ENCODE results near the gene DAP3.
"Not testable (repeated sequence)": the region's sequence is repeated elsewhere in the genome, so short reads cannot be mapped to it uniquely, and the experiment has no call there.

Gene DAP3

DNA sequence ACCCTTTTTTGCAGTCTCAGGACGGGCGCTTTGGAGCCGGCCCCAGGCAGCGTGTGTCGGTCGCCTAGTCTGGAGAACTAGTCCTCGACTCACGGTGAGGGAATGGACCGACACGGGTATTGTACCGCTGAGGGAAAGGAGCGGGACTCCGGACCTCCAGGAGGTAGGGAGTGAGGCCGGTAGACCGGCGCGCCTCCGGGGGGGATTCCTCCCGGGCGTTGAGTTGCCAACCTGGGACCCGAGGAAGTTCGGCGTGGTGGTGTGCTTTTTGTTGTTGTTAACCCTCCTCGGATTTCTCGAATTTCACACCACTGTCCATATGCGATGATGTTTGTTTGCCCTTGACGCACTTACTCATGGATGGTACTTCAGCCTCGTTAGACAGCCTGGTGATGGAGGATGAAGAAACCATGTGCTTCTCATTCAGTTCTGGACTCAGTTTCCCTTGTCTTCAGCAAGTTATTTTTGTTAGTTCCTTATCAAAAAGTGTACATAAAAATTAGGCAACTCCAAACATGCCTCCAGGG is at the start of gene DAP3:
DAP3 (plus strand) TSS at position 11 of the 527 bp plus-strand sequence. CDS start 20,689 bp downstream, outside the sequence.
- Histone ChIP-seq H3K4me3 (ENCODE audit: low read length, poor library complexity, severe bottlenecking) (peak within 1 kb of the TSS; percentile 74), H2AFZ (ENCODE audit: low read length) (peak within 1 kb of the TSS; percentile 98), H4K20me1 (ENCODE audit: insufficient read depth, low read length, poor library complexity, severe bottlenecking) (peaks cover 36% of the 10 kb centered on the region), H3K4me1 (ENCODE audit: insufficient read depth, low read length, poor library complexity, severe bottlenecking) (peaks cover 41% of the 10 kb centered on the region), H3K79me2 (ENCODE audit: insufficient read depth, low read length) (peaks cover 92% of the 10 kb centered on the region), H3K9ac (ENCODE audit: low read depth, low read length, poor library complexity, severe bottlenecking) (peak within 1 kb of the TSS; percentile 84), H3K4me2 (ENCODE audit: low read depth, low read length, poor library complexity, severe bottlenecking) (peak within 1 kb of the TSS; percentile 87)
- H3K9me3 ChIP-seq (ENCODE audit: insufficient read depth, low read depth, low read length); H3K27me3 ChIP-seq (ENCODE audit: insufficient read depth, low read length, poor library complexity, severe bottlenecking); H3K36me3 ChIP-seq (ENCODE audit: insufficient read depth, low read length); H3F3A ChIP-seq (ENCODE audit: low read depth); H3K9me2 ChIP-seq (replicated peaks; ENCODE audit: low read depth, low read length): not testable (repeated sequence)

GRCh38 chr1:155640367-155640766 is 48.5 kb upstream of the DAP3 start:
- TF ChIP-seq, protein P1, sequence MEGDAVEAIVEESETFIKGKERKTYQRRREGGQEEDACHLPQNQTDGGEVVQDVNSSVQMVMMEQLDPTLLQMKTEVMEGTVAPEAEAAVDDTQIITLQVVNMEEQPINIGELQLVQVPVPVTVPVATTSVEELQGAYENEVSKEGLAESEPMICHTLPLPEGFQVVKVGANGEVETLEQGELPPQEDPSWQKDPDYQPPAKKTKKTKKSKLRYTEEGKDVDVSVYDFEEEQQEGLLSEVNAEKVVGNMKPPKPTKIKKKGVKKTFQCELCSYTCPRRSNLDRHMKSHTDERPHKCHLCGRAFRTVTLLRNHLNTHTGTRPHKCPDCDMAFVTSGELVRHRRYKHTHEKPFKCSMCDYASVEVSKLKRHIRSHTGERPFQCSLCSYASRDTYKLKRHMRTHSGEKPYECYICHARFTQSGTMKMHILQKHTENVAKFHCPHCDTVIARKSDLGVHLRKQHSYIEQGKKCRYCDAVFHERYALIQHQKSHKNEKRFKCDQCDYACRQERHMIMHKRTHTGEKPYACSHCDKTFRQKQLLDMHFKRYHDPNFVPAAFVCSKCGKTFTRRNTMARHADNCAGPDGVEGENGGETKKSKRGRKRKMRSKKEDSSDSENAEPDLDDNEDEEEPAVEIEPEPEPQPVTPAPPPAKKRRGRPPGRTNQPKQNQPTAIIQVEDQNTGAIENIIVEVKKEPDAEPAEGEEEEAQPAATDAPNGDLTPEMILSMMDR (conservative IDR thresholded peaks at IDR 0.05; ENCODE audit: low read length) = no peak
- TF ChIP-seq EZH2phosphoT487 (IDR thresholded peaks at IDR 0.05; ENCODE audit: borderline replicate concordance) = no peak
- Histone ChIP-seq H3K9ac (ENCODE audit: low read depth, low read length, poor library complexity, severe bottlenecking) (no peak overlapping the region), H3K9me3 (ENCODE audit: insufficient read depth, low read depth, low read length) (peaks cover 24% of the 10 kb centered on the region), H3K4me1 (ENCODE audit: insufficient read depth, low read length, poor library complexity, severe bottlenecking) (peaks cover 15% of the 10 kb centered on the region), H3K36me3 (ENCODE audit: insufficient read depth, low read length) (no peaks in the 10 kb centered on the region), H4K20me1 (ENCODE audit: insufficient read depth, low read length, poor library complexity, severe bottlenecking) (no peaks in the 10 kb centered on the region), H3K27me3 (ENCODE audit: insufficient read depth, low read length, poor library complexity, severe bottlenecking) (no peaks in the 10 kb centered on the region), H3K79me2 (ENCODE audit: insufficient read depth, low read length) (no peaks in the 10 kb centered on the region), H3K4me2 (ENCODE audit: low read depth, low read length, poor library complexity, severe bottlenecking) (no peak overlapping the region), H2AFZ (ENCODE audit: low read length) (no peak overlapping the region), H3K9me2 (replicated peaks; ENCODE audit: low read depth, low read length) (no peaks in the 10 kb centered on the region), H3F3A (ENCODE audit: low read depth) (no peaks in the 10 kb centered on the region), H3K4me3 (ENCODE audit: low read length, poor library complexity, severe bottlenecking) (no peak overlapping the region)

DNA sequence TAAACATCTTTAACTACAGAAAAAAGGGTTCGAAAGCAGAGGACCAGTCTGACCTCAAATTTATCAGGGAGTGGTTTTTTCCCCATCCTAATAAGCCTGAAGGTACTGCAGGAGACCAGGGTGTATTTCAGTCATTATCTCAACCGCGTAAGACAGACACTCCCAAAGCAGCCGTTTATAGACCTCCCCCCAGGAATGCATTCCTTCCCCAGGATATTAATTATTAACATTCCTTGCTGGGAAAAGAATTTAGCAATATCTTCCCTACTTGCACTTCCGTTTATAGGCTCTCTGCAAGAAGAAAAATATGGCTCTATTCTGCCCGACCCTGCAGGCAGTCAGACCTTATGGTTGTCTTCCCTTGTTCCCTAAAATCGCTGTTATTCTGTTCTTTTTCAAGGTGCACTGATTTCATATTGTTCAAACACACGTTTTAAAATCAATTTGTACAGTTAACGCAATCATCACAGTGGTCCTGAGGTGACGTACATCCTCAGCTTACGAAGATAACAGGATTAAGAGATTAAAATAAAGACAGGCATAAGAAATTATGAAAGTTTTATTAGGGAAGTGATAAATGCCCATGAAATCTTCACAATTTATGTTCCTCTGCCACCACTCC is 46.2 kb upstream of the DAP3 start:
- H3K4me2 ChIP-seq (ENCODE audit: low read depth, low read length, poor library complexity, severe bottlenecking); H3F3A ChIP-seq (ENCODE audit: low read depth); H3K4me3 ChIP-seq (ENCODE audit: low read length, poor library complexity, severe bottlenecking); H3K4me1 ChIP-seq (ENCODE audit: insufficient read depth, low read length, poor library complexity, severe bottlenecking); H3K79me2 ChIP-seq (ENCODE audit: insufficient read depth, low read length); H3K36me3 ChIP-seq (ENCODE audit: insufficient read depth, low read length); H4K20me1 ChIP-seq (ENCODE audit: insufficient read depth, low read length, poor library complexity, severe bottlenecking); H3K9ac ChIP-seq (ENCODE audit: low read depth, low read length, poor library complexity, severe bottlenecking); H3K27me3 ChIP-seq (ENCODE audit: insufficient read depth, low read length, poor library complexity, severe bottlenecking); H2AFZ ChIP-seq (ENCODE audit: low read length); H3K9me2 ChIP-seq (replicated peaks; ENCODE audit: low read depth, low read length): not testable (repeated sequence)
- H3K9me3 ChIP-seq (ENCODE audit: insufficient read depth, low read depth, low read length) = peaks cover 24% of the 10 kb centered on the region

DNA sequence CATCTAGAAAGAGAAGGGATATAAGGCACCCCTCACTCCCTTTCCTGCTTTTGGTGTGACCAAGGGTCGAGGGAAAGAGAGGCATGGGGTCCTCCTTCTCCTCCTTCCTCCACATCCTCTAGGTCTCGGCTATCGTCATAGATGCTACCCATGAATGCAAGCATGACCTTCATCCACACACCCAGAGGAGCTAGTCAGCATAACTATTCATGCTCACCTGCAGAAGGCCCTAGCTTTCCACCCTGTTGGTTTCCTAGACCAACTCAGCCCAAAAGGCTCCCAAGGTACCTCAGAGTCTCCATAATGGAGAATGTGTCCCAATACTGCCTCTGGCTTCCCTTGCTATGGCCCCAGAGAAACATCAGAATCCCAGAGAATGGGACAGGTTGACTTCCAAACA is 45.7 kb upstream of the DAP3 start:
- H3K4me2 ChIP-seq (ENCODE audit: low read depth, low read length, poor library complexity, severe bottlenecking) = no peak overlapping the region
- H3K4me3 ChIP-seq (ENCODE audit: low read length, poor library complexity, severe bottlenecking) = no peak overlapping the region
- H4K20me1 ChIP-seq (ENCODE audit: insufficient read depth, low read length, poor library complexity, severe bottlenecking) = no peaks in the 10 kb centered on the region
- no peaks in the 10 kb centered on the region for H3K79me2 ChIP-seq (ENCODE audit: insufficient read depth, low read length)
- H3K9me3 ChIP-seq (ENCODE audit: insufficient read depth, low read depth, low read length) = peaks cover 24% of the 10 kb centered on the region
- no peak for TF ChIP-seq EZH2phosphoT487 (IDR thresholded peaks at IDR 0.05; ENCODE audit: borderline replicate concordance)
- TF ChIP-seq, protein P1 (conservative IDR thresholded peaks at IDR 0.05; ENCODE audit: low read length) = no peak
- no peak overlapping the region for H2AFZ ChIP-seq (ENCODE audit: low read length)
- no peaks in the 10 kb centered on the region for H3F3A ChIP-seq (ENCODE audit: low read depth)
- H3K4me1 ChIP-seq (ENCODE audit: insufficient read depth, low read length, poor library complexity, severe bottlenecking) = peaks cover 7% of the 10 kb centered on the region
- H3K9me2 ChIP-seq (replicated peaks; ENCODE audit: low read depth, low read length) = no peaks in the 10 kb centered on the region
- H3K36me3 ChIP-seq (ENCODE audit: insufficient read depth, low read length) = no peaks in the 10 kb centered on the region
- H3K9ac ChIP-seq (ENCODE audit: low read depth, low read length, poor library complexity, severe bottlenecking) = no peak overlapping the region
- H3K27me3 ChIP-seq (ENCODE audit: insufficient read depth, low read length, poor library complexity, severe bottlenecking) = no peaks in the 10 kb centered on the region

All from Loucy (cell line).